HepG2 (cell line): ENCODE results near the gene FNDC3B. TPM values are rescaled to one million over a fixed set of nuclear protein-coding genes. Genes with fewer than 3 reads are reported as not detected.

ENCODE experiments used
- ATAC-seq: fragments of 200-7000 bp; cut with Tn5 transposase; 3 replicates; pipeline ENCODE4 v1.9.1; 2020; ENCODE audit warnings: mild to moderate bottlenecking, moderate library complexity
- BruUV-seq: library from RNA; stranded (reverse); fragments of 400-500 nt; replicated peaks from 2 replicates; lab custom pipeline; 2021; lab: Mats Ljungman, UMichigan
- CTCF ChIA-PET: fragments of 300-600 bp; formaldehyde crosslinking; extraction: SDS; loops from one replicate; lab custom pipeline; 2021; ENCODE audit warnings: low total read pairs, inconsistent platforms, low intra/inter-chr PET ratio; lab: Yijun Ruan, JAX
- POLR2A ChIA-PET: fragments of 350-600 bp; sonication (Branson Sonifier 250); formaldehyde crosslinking; loops from one replicate; lab custom pipeline; 2020; ENCODE audit warnings: antibody characterized with exemption, inconsistent platforms; lab: Yijun Ruan, JAX
- DNase-seq: peaks from one replicate; pipeline ENCODE4 v3.0.0-alpha.2; 2015; ENCODE audit warnings: low spot score
- FAIRE-seq: peaks from 3 replicates; lab custom pipeline; 2011; peaks lifted over from hg19 to GRCh38; lab: Jason Lieb, UNC
- H2AFZ ChIP-seq: one replicate; pipeline ENCODE4 v1.6.1; 2011; ENCODE audit warnings: low read length, inconsistent platforms
- H3K27ac ChIP-seq: fragments of 300-600 bp; 3 replicates; pipeline ENCODE4 v1.8.0; 2011; ENCODE audit warnings: mixed run types, mild to moderate bottlenecking, mixed read lengths, low read length, inconsistent platforms; ENCODE audit not compliant: insufficient read depth; ENCODE audit errors: extremely low read length
- H3K27me3 ChIP-seq, 2 experiments: fragments of 200-600 bp in 1 of 2; 2 replicates in 1 of 2; 3 replicates in 1 of 2; pipeline versions ENCODE4 v1.6.0 to v1.8.0; 2011; ENCODE audit warnings: low read length in 2 of 2, mild to moderate bottlenecking in 2 of 2, moderate library complexity in 2 of 2, inconsistent platforms in 1 of 2; ENCODE audit not compliant: insufficient read depth in 2 of 2, control insufficient read depth in 1 of 2
- H3K36me3 ChIP-seq, 2 experiments: fragments of 200-600 bp in 1 of 2; replicated peaks in 1 of 2; 2 replicates in 1 of 2; 3 replicates in 1 of 2; pipeline versions ENCODE4 v1.5.1 to v1.8.0; 2011; ENCODE audit warnings: low read length in 2 of 2, inconsistent platforms in 1 of 2; ENCODE audit not compliant: insufficient read depth in 2 of 2, control insufficient read depth in 1 of 2
- H3K4me1 ChIP-seq: 2 replicates; pipeline ENCODE4 v1.5.1; 2012; ENCODE audit warnings: low read length, inconsistent platforms; ENCODE audit not compliant: insufficient read depth
- H3K4me2 ChIP-seq: 2 replicates; pipeline ENCODE4 v1.6.0; 2011; ENCODE audit warnings: low read depth, low read length, inconsistent platforms
- H3K4me3 ChIP-seq, 3 experiments: fragments of 200-600 bp in 1 of 3; sonication (generic), shearing (Covaris generic) in 1 of 3; replicated peaks in 1 of 3; 2 replicates each; pipeline ENCODE4 v1.5.1; 2011 to 2016; ENCODE audit warnings: low read length in 3 of 3, inconsistent platforms in 2 of 3, low read depth in 2 of 3, mild to moderate bottlenecking in 2 of 3, control low read depth in 1 of 3, mixed read lengths in 1 of 3; ENCODE audit not compliant: insufficient read depth in 1 of 3
- H3K79me2 ChIP-seq: one replicate; pipeline ENCODE4 v1.6.1; 2011; ENCODE audit warnings: low read length, inconsistent platforms; ENCODE audit not compliant: insufficient read depth
- H3K9ac ChIP-seq: 2 replicates; pipeline ENCODE4 v1.6.0; 2011; ENCODE audit warnings: mild to moderate bottlenecking, low read depth, low read length, inconsistent platforms; ENCODE audit not compliant: insufficient read depth
- H3K9me3 ChIP-seq: 2 replicates; pipeline ENCODE4 v1.5.1; 2012; ENCODE audit warnings: mild to moderate bottlenecking, low read length
- H4K20me1 ChIP-seq: 2 replicates; pipeline ENCODE4 v1.6.0; 2011; ENCODE audit warnings: inconsistent platforms, mild to moderate bottlenecking, low read length, moderate library complexity; ENCODE audit not compliant: insufficient read depth
- AKNA ChIP-seq: sonication (generic); formaldehyde crosslinking; IDR thresholded peaks from 2 replicates; pipeline ENCODE4 v1.4.0; 2020; ENCODE audit warnings: missing genetic modification reagents, borderline replicate concordance
- EED ChIP-seq: sonication (generic); formaldehyde crosslinking; IDR thresholded peaks from 2 replicates; pipeline ENCODE4 v1.5.0; 2020; ENCODE audit warnings: mild to moderate bottlenecking, missing genetic modification reagents
- IRF9 ChIP-seq: sonication (generic); formaldehyde crosslinking; IDR thresholded peaks from 2 replicates; pipeline ENCODE4 v1.8.0; 2022; ENCODE audit warnings: missing genetic modification reagents, mild to moderate bottlenecking, borderline replicate concordance
- MXD3 ChIP-seq: IDR thresholded peaks from 2 replicates; pipeline ENCODE4 v1.6.1; 2016; ENCODE audit warnings: mild to moderate bottlenecking, missing biosample characterization, missing genetic modification reagents
- PAF1 ChIP-seq: IDR thresholded peaks from 2 replicates; pipeline ENCODE4 v1.6.1; 2016; ENCODE audit warnings: missing genetic modification reagents, missing compliant biosample characterization
- POLR2A ChIP-seq, 2 experiments: IDR thresholded peaks; 2 replicates each; pipeline ENCODE4 v1.6.1; 2011; ENCODE audit warnings: low read depth in 2 of 2, low read length in 2 of 2, mild to moderate bottlenecking in 1 of 2, moderate library complexity in 1 of 2; ENCODE audit not compliant: insufficient read depth in 1 of 2
- POLR2AphosphoS5 ChIP-seq: IDR thresholded peaks from 2 replicates; pipeline ENCODE4 v1.6.1; 2012; ENCODE audit warnings: low read depth, low read length
- RBM22 ChIP-seq: fragments of 200-400 bp; formaldehyde crosslinking; optimal IDR thresholded peaks from 2 replicates; pipeline ENCODE3; 2017; ENCODE audit warnings: mild to moderate bottlenecking, low read length, moderate library complexity
- ZBTB38 ChIP-seq: sonication (generic); formaldehyde crosslinking; IDR thresholded peaks from 2 replicates; pipeline ENCODE4 v1.5.1; 2020; ENCODE audit warnings: mild to moderate bottlenecking, missing genetic modification reagents
- ZNF674 ChIP-seq: sonication (generic); formaldehyde crosslinking; IDR thresholded peaks from 2 replicates; pipeline ENCODE4 v1.5.0; 2020; ENCODE audit warnings: low read depth, mild to moderate bottlenecking, missing genetic modification reagents
- WGBS: methylation state at CpG from one replicate; pipeline ENCODE4 v1.1.6; 2017; ENCODE audit warnings: low lambda C conversion rate; 5-methylcytosine and 5-hydroxymethylcytosine counted together
- in situ Hi-C: cut with HindIII; loops from 2 replicates; pipeline ENCODE4 v1.10.0; 2017; ENCODE audit warnings: low pct_unique_long_range_greater_than_20kb; ENCODE audit not compliant: extremely low pct_ligation_motif_present
- intact Hi-C: fragments of 100-400 bp; cut with micrococcal nuclease; formaldehyde crosslinking; loops from one replicate; pipeline ENCODE4 v1.10.0; 2022; ENCODE audit not compliant: unreplicated experiment
- polyA plus RNA-seq, 8 experiments: library from polyadenylated mRNA; depleted of rRNA in 3 of 8; stranded (reverse) in 7 of 8; unstranded in 1 of 8; fragments of >200 nt; fragmentation: Illumina TruSeq in 4 of 8; extraction: Trizol in 4 of 8; gene quantifications; 2 replicates each; pipeline versions ENCODE4 v1.2.1 to v1.2.3, GENCODE V29; 2011 to 2016; ENCODE audit warnings: low read depth in 4 of 8, missing spikeins in 1 of 8, mixed read lengths in 1 of 8; ENCODE audit not compliant: insufficient read depth in 1 of 8
- total RNA-seq, 5 experiments: library from RNA; depleted of rRNA; stranded (reverse); fragments of >200 nt; fragmentation: Illumina TruSeq; extraction: Trizol; gene quantifications; 2 replicates each; pipeline ENCODE4 v1.2.3, GENCODE V29; 2016; ENCODE audit warnings: low read depth in 1 of 5

The FNDC3B gene
- total and polyA plus RNA-seq, 2 of the 13 experiments (the other 11 are each of a cell fraction or from before 2014, with no cell fraction given), result 74.8 to 103 TPM

DNA sequence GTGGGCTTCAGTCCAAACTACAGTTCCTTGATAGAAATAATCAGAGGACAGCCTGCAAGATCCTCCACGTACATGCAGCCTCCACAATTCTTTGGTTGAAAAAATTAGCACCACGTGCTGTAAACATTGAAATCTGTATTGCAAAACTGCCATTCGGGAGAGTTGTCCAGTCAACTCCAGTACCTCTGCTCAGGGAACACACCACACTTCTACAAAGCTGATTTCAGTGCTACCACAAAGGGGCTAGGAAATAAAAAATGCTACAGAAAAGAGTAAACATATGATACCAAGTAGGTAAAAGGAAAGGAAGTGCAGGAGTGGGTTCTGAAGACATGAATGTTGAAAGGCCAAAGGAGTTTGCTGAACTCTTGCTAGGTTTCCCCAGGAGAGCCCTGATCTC lies 368.5 kb downstream of the FNDC3B start:
- FAIRE-seq, result no peak
- no TSS peak for BruUV-seq
- no peak overlapping the region for H3K4me3 ChIP-seq
- no peak overlapping the region for H3K4me2 ChIP-seq
- H3K4me1 ChIP-seq, result no peaks in the 10 kb centered on the region
- no peaks in the 10 kb centered on the region for H3K9me3 ChIP-seq
- H4K20me1 ChIP-seq, result peaks cover 5% of the 10 kb centered on the region; the same call in 1 of the 2 replicates
- no peaks in the 10 kb centered on the region for H3K79me2 ChIP-seq
- no peak overlapping the region for H3K27ac ChIP-seq
- H2AFZ ChIP-seq, result no peak overlapping the region
- H3K36me3 ChIP-seq, result no peaks in the 10 kb centered on the region
- TF ChIP-seq POLR2AphosphoS5, result 0 out of 2 replicates have a peak, but pooled peaks have one; percentile 18
- TF ChIP-seq EED (CRISPR knock-in tag), result no peak
- no peak for TF ChIP-seq MXD3 (CRISPR knock-in tag)
- TF ChIP-seq POLR2A (IDR thresholded peaks at IDR 0.05; ENCODE audit: insufficient read depth in 1 of 2, low read depth in 2 of 2, low read length in 2 of 2), result 0 out of 4 replicates have a peak, but pooled peaks of 1 of the 2 experiments have one; percentile 20
- TF ChIP-seq PAF1 (CRISPR knock-in tag), result peak; percentile 83
- no peak for TF ChIP-seq ZNF674 (CRISPR knock-in tag)
- TF ChIP-seq RBM22, result peak; percentile 93
- TF ChIP-seq, all 625 proteins: peak for 4
- intact Hi-C loops, result no loop called here
- H3K9ac ChIP-seq, result no peak overlapping the region
- POLR2A ChIA-PET, result no interaction called here
- WGBS, result 90% methylated on average over 3 of the region's 3 CpGs
- no peak for ATAC-seq
- no peak for DNase-seq
- H3K27me3 ChIP-seq, result no peaks in the 10 kb centered on the region
- CTCF ChIA-PET, result no interaction called here
- in situ Hi-C loops, result no loop called here

DNA sequence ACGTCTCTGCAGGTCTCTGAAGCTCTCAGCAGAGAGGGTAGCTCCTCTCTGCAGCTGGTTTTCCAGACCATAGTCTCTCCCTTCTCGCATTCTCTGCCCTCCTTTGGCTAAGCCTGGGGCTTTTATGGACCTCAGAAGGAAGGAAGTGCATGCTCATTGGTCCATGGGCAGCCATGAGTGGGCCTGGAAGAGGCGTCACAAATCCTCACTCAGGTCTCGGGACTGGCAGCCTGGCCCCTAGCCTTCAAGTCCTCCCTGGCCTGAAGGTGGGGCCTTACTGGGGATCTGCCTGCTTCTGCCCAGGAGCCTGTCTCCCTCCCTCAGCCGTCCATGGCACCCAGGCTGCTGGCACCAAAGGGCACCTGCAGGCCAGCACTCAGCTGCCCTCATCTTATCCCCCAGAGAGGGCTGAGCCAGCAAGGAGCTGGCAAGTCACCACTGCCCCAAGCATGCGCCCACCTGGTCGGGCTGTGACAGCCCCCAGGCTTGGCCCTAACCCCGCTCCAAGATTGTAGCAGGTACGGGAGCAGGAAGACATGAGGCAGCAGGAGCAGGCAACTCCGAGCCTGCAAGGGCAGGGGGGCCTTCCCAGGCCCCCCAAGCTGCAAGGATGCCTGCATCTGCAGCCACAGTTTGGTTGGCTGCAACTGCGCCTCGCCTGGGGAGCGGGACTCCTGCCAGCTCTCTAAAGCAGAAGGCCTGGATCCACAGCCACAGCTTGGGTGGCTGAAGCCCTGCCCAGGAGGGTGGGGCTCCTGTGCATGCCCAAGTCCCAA lies 371.5 kb downstream of the FNDC3B start:
- no peaks in the 10 kb centered on the region for H3K36me3 ChIP-seq
- intact Hi-C loops, result no loop called here
- no peak overlapping the region for H3K9ac ChIP-seq
- in situ Hi-C loops, result no loop called here
- ATAC-seq (peak; percentile 56), DNase-seq (no peak), FAIRE-seq (no peak)
- no peak overlapping the region for H2AFZ ChIP-seq
- H3K27ac ChIP-seq, result no peak overlapping the region
- H3K4me2 ChIP-seq, result no peak overlapping the region
- BruUV-seq, result no TSS peak
- H3K4me1 ChIP-seq, result no peaks in the 10 kb centered on the region
- ChIA-PET POLR2A (no interaction called here), CTCF (no interaction called here)
- no peaks in the 10 kb centered on the region; a peak in 1 of 5 replicates for H3K27me3 ChIP-seq
- H3K4me3 ChIP-seq, result no peak overlapping the region
- peaks cover 1% of the 10 kb centered on the region; the same call in 1 of the 2 replicates for H4K20me1 ChIP-seq
- no peaks in the 10 kb centered on the region for H3K9me3 ChIP-seq
- no peaks in the 10 kb centered on the region for H3K79me2 ChIP-seq
- 57% methylated on average over 5 of the region's 13 CpGs for WGBS
- no peak for TF ChIP-seq AKNA (CRISPR knock-in tag)
- TF ChIP-seq ZBTB38 (CRISPR knock-in tag), result no peak
- TF ChIP-seq IRF9 (CRISPR knock-in tag), result no peak
